Ishikawa (cell line): ENCODE measurements around the gene GRM1.

Source experiments
- EGR1 ChIP-seq: IDR thresholded peaks from 2 replicates; pipeline ENCODE4 v1.6.1; 2012
- EP300 ChIP-seq: IDR thresholded peaks from 2 replicates; pipeline ENCODE4 v1.6.1; 2012; ENCODE audit warnings: borderline replicate concordance
- RAD21 ChIP-seq: IDR thresholded peaks from 2 replicates; pipeline ENCODE4 v1.6.1; 2012; ENCODE audit warnings: low read depth
- TAF1 ChIP-seq: IDR thresholded peaks from 2 replicates; pipeline ENCODE4 v1.6.1; 2012; ENCODE audit warnings: low read depth, mild to moderate bottlenecking
- TEAD4 ChIP-seq: IDR thresholded peaks from 2 replicates; pipeline ENCODE4 v1.6.1; 2012
- YY1 ChIP-seq: IDR thresholded peaks from 2 replicates; pipeline ENCODE4 v1.6.1; 2012; ENCODE audit warnings: low read depth
- ZBTB7A ChIP-seq: IDR thresholded peaks from 2 replicates; pipeline ENCODE4 v1.6.1; 2012; ENCODE audit warnings: low read depth
- TF ChIP-seq, protein P1 (sequence below): IDR thresholded peaks from 2 replicates; pipeline ENCODE4 v1.6.1; 2012
- TF ChIP-seq, protein P2 (sequence below): IDR thresholded peaks from 2 replicates; pipeline ENCODE4 v1.6.1; 2012
- TF ChIP-seq, protein P3 (sequence below): IDR thresholded peaks from 2 replicates; pipeline ENCODE4 v1.6.1; 2012; ENCODE audit warnings: low read depth, mild to moderate bottlenecking

DNA sequence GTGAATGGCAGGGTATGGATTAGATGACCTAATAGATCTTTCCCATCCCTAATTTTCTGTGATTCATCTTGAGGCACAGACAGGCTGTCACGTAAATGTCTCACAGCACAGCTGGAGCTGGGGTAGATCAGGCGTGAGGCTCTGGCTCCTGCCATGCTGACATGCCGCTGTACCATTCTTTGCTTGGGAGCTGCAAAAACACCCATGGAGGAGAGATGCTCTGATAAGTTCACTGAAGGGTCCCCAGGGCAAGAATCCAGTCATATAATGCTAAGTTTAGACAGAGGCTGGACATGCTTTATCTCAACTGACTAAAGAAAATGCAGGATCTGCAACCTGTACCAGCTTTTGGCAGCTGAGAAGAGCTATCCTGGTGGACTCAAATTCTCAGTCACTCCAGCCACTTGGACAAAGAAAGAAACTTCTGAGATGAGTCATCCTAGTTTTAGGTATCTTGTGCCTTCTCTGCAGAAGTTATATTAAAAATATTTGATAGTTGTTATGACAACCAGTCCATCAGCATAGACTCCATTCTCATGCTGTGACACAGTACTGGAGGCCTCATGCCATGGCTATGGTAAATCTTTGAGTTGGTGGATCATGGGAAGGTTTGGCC is 329.7 kb downstream of the GRM1 start:
- TF ChIP-seq, protein P1, sequence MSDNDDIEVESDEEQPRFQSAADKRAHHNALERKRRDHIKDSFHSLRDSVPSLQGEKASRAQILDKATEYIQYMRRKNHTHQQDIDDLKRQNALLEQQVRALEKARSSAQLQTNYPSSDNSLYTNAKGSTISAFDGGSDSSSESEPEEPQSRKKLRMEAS: no peak
- TF ChIP-seq, protein P2, sequence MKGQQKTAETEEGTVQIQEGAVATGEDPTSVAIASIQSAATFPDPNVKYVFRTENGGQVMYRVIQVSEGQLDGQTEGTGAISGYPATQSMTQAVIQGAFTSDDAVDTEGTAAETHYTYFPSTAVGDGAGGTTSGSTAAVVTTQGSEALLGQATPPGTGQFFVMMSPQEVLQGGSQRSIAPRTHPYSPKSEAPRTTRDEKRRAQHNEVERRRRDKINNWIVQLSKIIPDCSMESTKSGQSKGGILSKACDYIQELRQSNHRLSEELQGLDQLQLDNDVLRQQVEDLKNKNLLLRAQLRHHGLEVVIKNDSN: no peak
- TF ChIP-seq, protein P3, sequence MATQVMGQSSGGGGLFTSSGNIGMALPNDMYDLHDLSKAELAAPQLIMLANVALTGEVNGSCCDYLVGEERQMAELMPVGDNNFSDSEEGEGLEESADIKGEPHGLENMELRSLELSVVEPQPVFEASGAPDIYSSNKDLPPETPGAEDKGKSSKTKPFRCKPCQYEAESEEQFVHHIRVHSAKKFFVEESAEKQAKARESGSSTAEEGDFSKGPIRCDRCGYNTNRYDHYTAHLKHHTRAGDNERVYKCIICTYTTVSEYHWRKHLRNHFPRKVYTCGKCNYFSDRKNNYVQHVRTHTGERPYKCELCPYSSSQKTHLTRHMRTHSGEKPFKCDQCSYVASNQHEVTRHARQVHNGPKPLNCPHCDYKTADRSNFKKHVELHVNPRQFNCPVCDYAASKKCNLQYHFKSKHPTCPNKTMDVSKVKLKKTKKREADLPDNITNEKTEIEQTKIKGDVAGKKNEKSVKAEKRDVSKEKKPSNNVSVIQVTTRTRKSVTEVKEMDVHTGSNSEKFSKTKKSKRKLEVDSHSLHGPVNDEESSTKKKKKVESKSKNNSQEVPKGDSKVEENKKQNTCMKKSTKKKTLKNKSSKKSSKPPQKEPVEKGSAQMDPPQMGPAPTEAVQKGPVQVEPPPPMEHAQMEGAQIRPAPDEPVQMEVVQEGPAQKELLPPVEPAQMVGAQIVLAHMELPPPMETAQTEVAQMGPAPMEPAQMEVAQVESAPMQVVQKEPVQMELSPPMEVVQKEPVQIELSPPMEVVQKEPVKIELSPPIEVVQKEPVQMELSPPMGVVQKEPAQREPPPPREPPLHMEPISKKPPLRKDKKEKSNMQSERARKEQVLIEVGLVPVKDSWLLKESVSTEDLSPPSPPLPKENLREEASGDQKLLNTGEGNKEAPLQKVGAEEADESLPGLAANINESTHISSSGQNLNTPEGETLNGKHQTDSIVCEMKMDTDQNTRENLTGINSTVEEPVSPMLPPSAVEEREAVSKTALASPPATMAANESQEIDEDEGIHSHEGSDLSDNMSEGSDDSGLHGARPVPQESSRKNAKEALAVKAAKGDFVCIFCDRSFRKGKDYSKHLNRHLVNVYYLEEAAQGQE: no peak
- TF ChIP-seq EP300 (no peak), RAD21 (no peak), YY1 (no peak), ZBTB7A (no peak), EGR1 (no peak), TEAD4 (no peak), TAF1 (no peak)
